ENCODE data around the gene TSSK6.

Gene TSSK6

DNA sequence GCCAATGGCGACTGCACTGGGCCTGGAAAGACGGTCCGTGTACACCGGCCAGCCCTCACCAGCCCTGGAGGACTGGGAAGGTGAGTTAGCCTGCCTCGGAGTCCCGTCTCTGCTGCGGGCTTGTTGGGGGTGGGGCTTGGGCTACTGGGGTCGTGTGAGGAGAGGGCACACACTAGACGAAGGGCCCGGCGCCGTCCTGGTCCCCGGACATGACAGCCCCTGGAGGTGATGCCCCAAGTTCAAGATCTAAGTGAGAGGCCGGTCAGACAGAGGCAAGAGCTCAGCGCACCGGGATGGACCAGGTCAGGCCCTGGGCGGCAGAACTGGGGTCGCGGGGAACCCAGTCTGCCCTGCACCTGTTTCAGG, 24.3 kb upstream of the TSSK6 start:
- Histone ChIP-seq H3K36me3 (ENCODE audit: insufficient read depth, insufficient read length, low read length) (peaks cover 30% of the 10 kb centered on the region), H3K9ac (ENCODE audit: insufficient read length, low read depth) (no peak overlapping the region), H3K4me1 (ENCODE audit: insufficient read depth, insufficient read length) (peaks cover 29% of the 10 kb centered on the region), H3K9me3 (ENCODE audit: insufficient read depth, low read length) (no peaks in the 10 kb centered on the region), H3K4me3 (ENCODE audit: insufficient read length, low read depth) (no peak overlapping the region), H3K27me3 (ENCODE audit: insufficient read depth, insufficient read length) (peaks cover 7% of the 10 kb centered on the region)
- TF ChIP-seq YY1 (IDR thresholded peaks at IDR 0.05; ENCODE audit: insufficient read depth, insufficient read length): no peak
- TF ChIP-seq ZNF274 (IDR thresholded peaks at IDR 0.05; ENCODE audit: low read depth, low read length): no peak
- no peak for TF ChIP-seq SUZ12 (IDR thresholded peaks at IDR 0.05; ENCODE audit: extremely low read depth, insufficient read depth, insufficient read length)
- DNase-seq (ENCODE audit: low read depth, low spot score): no peak

DNA sequence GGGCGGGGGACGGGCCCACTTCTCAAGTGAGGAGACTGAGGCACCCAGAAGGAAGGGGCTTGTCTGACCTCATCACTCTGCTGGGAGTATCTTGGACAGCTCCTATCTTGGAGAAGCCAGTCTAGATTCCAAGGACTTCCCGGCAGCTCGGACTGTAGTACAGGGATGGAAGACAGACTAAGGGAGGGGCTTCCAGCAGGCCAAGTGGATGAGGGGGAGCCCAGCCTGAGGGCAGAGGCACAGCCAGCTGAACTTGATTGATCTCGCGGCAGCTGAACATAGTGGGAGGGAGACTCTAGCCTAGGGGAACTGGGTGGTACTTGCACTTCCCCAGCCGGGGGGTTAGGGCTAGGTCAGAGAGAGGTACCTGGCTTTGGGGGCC, 23.4 kb upstream of the TSSK6 start:
- peaks cover 21% of the 10 kb centered on the region for H3K36me3 ChIP-seq (ENCODE audit: insufficient read depth, insufficient read length, low read length)
- no peak for DNase-seq (ENCODE audit: low read depth, low spot score)
- TF ChIP-seq ZNF274 (IDR thresholded peaks at IDR 0.05; ENCODE audit: low read depth, low read length): no peak
- peak overlapping the region; percentile 87 for H3K9ac ChIP-seq (ENCODE audit: insufficient read length, low read depth)
- peak overlapping the region; percentile 66 for H3K4me3 ChIP-seq (ENCODE audit: insufficient read length, low read depth)
- H3K27me3 ChIP-seq (ENCODE audit: insufficient read depth, insufficient read length): peaks cover 7% of the 10 kb centered on the region
- H3K9me3 ChIP-seq (ENCODE audit: insufficient read depth, low read length): no peaks in the 10 kb centered on the region
- H3K4me1 ChIP-seq (ENCODE audit: insufficient read depth, insufficient read length): peaks cover 29% of the 10 kb centered on the region

DNA sequence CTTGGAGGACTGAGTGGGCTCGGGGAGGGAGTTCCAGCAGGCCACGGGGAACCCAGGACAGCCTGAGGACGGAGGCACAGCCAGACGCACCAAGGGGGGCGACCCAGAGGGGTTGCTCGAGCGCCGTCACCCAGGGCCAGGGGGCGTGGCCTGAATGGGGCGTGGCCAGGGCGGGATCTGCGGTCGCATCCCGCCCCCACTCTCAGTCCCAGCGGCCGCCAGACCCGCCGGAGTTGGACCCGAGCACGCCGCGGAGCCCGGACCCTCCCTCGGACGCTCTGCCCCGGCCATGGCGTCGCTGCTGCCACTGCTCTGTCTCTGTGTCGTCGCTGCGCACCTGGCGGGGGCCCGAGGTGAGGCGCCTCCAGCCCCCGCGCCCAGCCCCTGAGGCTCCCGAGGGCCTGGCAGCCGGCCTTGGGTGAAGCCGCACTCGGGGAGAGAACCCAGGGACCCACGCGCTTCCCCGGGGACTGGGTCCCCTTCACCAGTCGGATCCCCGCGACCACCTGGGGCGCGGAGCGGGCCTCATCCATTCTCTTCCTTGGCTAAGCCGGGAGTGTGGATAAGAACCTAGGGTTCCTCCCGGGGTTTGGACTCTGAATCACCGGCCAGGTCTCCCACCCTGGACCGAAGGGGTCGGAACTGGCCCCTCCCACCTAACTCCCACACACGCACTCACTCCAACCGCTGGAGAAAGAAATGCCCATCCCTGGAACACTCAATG, 22.9 kb upstream of the TSSK6 start, which contains the start of gene CILP2:
CILP2 (plus strand) TSS at position 205 of the 724 bp plus-strand sequence; CDS start at position 290, 85 bp downstream.
- Histone ChIP-seq H3K36me3 (ENCODE audit: insufficient read depth, insufficient read length, low read length) (peaks cover 15% of the 10 kb centered on the region), H3K4me1 (ENCODE audit: insufficient read depth, insufficient read length) (peaks cover 29% of the 10 kb centered on the region), H3K9ac (ENCODE audit: insufficient read length, low read depth) (peak within 1 kb of the TSS; percentile 87), H3K9me3 (ENCODE audit: insufficient read depth, low read length) (no peaks in the 10 kb centered on the region), H3K4me3 (ENCODE audit: insufficient read length, low read depth) (peak within 1 kb of the TSS; percentile 66), H3K27me3 (ENCODE audit: insufficient read depth, insufficient read length) (peaks cover 7% of the 10 kb centered on the region)
- peak; percentile 52 for DNase-seq (ENCODE audit: low read depth, low spot score)
- TF ChIP-seq ZNF274 (IDR thresholded peaks at IDR 0.05; ENCODE audit: low read depth, low read length) (no peak), SUZ12 (IDR thresholded peaks at IDR 0.05; ENCODE audit: extremely low read depth, insufficient read depth, insufficient read length) (no peak), YY1 (IDR thresholded peaks at IDR 0.05; ENCODE audit: insufficient read depth, insufficient read length) (no peak)

DNA sequence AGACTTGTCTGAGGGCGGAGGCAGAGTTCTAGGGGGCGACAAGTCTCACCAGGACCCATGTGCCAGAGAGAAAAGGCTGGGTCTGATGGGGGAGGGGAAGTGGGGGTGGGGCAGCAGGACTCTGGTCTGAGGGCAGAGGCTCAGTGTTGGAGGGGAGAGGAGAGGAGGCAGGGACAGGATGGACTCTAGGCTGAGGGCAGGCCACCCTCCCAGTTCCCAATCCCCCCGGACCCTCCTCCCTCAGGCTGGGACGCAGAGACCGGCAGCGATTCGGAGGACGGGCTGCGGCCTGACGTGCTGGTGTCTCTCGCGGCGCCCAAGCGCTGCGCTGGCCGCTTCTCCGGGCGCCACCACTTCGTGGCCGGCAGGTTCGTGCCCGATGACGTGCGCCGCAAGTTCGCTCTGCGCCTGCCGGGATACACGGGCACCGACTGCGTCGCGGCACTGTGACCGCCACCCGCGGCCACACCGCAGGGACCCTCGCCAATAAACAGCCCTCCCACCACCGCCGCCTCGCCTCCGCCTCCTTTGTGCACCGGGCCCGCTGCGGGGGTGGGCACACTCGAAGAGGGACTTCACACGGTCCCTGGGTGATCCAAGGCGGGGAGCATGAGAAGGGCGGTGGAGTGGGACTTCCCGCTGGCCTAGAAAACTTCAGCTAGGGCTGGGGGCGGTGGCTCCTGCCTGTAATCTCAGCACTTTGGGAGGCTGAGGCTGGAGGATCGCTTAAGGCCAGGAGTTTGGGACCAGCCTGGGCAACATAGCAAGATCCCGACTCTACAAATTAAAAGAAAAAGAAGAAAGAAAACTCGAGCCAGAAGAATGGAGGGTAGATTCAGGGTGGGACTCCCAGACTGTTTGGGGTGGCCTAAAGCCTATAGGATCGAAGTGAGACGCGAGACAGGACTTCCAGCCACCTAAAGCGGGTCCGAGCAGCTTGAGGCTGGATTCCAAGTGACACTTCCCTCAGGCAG, 22.0 kb upstream of the TSSK6 start:
- Histone ChIP-seq H3K4me1 (ENCODE audit: insufficient read depth, insufficient read length) (peaks cover 36% of the 10 kb centered on the region), H3K9ac (ENCODE audit: insufficient read length, low read depth) (no peak overlapping the region), H3K4me3 (ENCODE audit: insufficient read length, low read depth) (peak overlapping the region; percentile 66), H3K27me3 (ENCODE audit: insufficient read depth, insufficient read length) (peaks cover 7% of the 10 kb centered on the region), H3K9me3 (ENCODE audit: insufficient read depth, low read length) (no peaks in the 10 kb centered on the region), H3K36me3 (ENCODE audit: insufficient read depth, insufficient read length, low read length) (peaks cover 16% of the 10 kb centered on the region)
- DNase-seq (ENCODE audit: low read depth, low spot score): no peak
- TF ChIP-seq YY1 (IDR thresholded peaks at IDR 0.05; ENCODE audit: insufficient read depth, insufficient read length): no peak
- TF ChIP-seq SUZ12 (IDR thresholded peaks at IDR 0.05; ENCODE audit: extremely low read depth, insufficient read depth, insufficient read length): no peak
- TF ChIP-seq ZNF274 (IDR thresholded peaks at IDR 0.05; ENCODE audit: low read depth, low read length): no peak

DNA sequence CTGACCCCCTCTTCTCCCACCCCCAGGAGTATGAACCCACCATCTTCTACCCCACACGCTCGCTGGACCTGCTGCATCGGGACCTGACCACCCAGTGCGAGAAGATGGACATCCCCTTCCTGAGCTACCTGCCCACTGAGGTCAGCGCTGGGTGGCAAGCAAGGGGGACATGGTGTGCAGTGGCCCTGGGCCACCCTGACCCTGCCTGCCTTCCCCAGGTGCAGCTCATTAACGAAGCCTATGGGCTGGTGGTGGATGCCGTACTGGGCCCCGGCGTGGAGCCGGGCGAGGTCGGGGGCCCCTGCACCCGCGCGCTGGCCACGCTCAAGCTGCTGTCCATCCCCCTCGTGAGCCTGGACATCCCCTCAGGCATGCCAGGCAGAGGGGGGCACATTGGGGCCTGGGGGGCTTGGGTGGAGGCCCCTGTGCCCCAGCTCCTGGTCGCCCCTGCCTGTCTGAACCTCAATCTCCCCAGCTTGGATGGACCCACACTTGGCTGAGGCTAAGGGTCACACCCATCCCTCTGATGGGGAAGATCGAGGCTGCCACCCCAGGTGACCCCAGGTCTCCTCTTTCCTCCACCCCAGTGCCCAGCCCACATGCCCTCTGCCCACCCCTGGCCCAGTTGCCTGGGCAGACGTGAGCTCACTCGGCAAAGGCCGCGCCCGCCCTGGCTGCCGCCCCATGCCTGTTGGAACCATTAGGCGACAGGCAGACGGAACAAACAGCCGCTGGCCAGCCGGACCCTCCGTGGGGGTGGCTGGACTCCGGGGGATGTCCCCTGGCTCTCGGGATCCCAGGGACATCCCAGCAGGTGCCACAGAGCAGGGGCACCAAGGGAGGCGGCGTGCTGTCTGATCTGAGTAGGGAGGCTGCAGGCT, 20.2 kb upstream of the TSSK6 start:
- Histone ChIP-seq H3K4me3 (ENCODE audit: insufficient read length, low read depth) (no peak overlapping the region), H3K9me3 (ENCODE audit: insufficient read depth, low read length) (no peaks in the 10 kb centered on the region), H3K4me1 (ENCODE audit: insufficient read depth, insufficient read length) (peaks cover 31% of the 10 kb centered on the region), H3K9ac (ENCODE audit: insufficient read length, low read depth) (no peak overlapping the region), H3K27me3 (ENCODE audit: insufficient read depth, insufficient read length) (peaks cover 4% of the 10 kb centered on the region), H3K36me3 (ENCODE audit: insufficient read depth, insufficient read length, low read length) (peaks cover 27% of the 10 kb centered on the region)
- DNase-seq (ENCODE audit: low read depth, low spot score): no peak
- TF ChIP-seq YY1 (IDR thresholded peaks at IDR 0.05; ENCODE audit: insufficient read depth, insufficient read length) (no peak), SUZ12 (IDR thresholded peaks at IDR 0.05; ENCODE audit: extremely low read depth, insufficient read depth, insufficient read length) (no peak), ZNF274 (IDR thresholded peaks at IDR 0.05; ENCODE audit: low read depth, low read length) (no peak)

DNA sequence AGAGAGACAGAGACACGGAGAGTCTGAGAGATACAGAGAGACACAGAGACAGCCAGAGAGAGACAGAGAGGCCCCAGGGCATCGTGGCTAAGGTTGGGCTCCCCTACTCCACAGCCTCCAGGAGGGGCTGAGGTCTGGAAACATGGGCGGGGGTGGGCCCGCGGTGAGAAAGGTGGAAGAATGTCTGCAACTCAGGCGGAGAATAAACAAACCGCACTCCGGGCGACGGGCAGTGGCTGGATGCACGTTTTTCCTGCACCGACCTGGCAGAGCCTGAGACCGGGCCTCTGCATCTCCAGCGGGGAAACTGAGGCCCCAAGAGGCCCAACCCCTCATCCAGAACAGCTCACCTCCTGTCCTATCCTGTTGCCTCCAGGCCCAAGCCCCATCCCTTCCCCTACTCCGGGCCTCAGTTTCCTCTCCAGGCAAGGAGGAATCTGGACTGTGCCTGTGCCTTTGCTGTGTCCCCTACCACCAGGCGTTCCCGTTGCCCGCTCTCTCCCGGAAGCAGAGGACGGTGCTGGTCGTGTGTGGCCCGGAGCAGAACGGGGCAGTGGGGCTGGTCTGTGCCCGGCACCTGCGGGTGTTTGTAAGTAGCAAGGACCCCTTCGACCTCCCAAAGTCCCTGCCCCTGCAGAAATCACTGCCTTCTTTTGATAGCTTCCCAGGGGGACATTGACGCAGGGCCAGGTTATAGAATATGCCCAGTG, 19.4 kb upstream of the TSSK6 start:
- DNase-seq (ENCODE audit: low read depth, low spot score): no peak
- Histone ChIP-seq H3K36me3 (ENCODE audit: insufficient read depth, insufficient read length, low read length) (peaks cover 33% of the 10 kb centered on the region), H3K9ac (ENCODE audit: insufficient read length, low read depth) (no peak overlapping the region), H3K27me3 (ENCODE audit: insufficient read depth, insufficient read length) (no peaks in the 10 kb centered on the region), H3K4me1 (ENCODE audit: insufficient read depth, insufficient read length) (peaks cover 32% of the 10 kb centered on the region), H3K4me3 (ENCODE audit: insufficient read length, low read depth) (no peak overlapping the region), H3K9me3 (ENCODE audit: insufficient read depth, low read length) (no peaks in the 10 kb centered on the region)
- TF ChIP-seq ZNF274 (IDR thresholded peaks at IDR 0.05; ENCODE audit: low read depth, low read length) (no peak), YY1 (IDR thresholded peaks at IDR 0.05; ENCODE audit: insufficient read depth, insufficient read length) (no peak), SUZ12 (IDR thresholded peaks at IDR 0.05; ENCODE audit: extremely low read depth, insufficient read depth, insufficient read length) (no peak)
